Thyroid gland (tissue), 4 donors: ENCODE measurements around the gene ACAN. TPM values are rescaled to one million over a fixed set of nuclear protein-coding genes. Genes with fewer than 3 reads are reported as not detected.

ENCODE experiments used
- DNase-seq, 2 donors: peaks; one replicate each; pipeline ENCODE4 v3.0.0-alpha.2; 2019
- H3K27ac ChIP-seq, 3 donors: fragments of 200-600 bp; sonication (generic); 1 replicate in 2 of 3; 2 replicates in 1 of 3; pipeline ENCODE4 v1.5.1; 2016 to 2019; ENCODE audit warnings: mild to moderate bottlenecking in 1 of 3, moderate library complexity in 1 of 3
- H3K27me3 ChIP-seq: fragments of 200-600 bp; sonication (generic); one replicate; pipeline ENCODE4 v1.5.1; 2019
- H3K36me3 ChIP-seq, 2 donors: fragments of 200-600 bp; sonication (generic); one replicate each; pipeline ENCODE4 v1.5.1; 2016 to 2019
- H3K4me1 ChIP-seq, 2 donors: fragments of 200-600 bp; sonication (generic); one replicate each; pipeline ENCODE4 v1.5.1; 2017 to 2019
- H3K4me3 ChIP-seq, 3 donors: fragments of 200-600 bp; sonication (generic); replicated peaks in 1 of 3; 1 replicate in 2 of 3; 2 replicates in 1 of 3; pipeline ENCODE4 v1.5.1; 2016; ENCODE audit warnings: mild to moderate bottlenecking in 1 of 3
- H3K9me3 ChIP-seq: fragments of 200-600 bp; sonication (generic); one replicate; pipeline ENCODE4 v1.5.1; 2017
- CTCF ChIP-seq, 6 experiments: fragments of 200-600 bp in 3 of 6; fragments of 450-650 bp in 3 of 6; sonication (generic) in 3 of 6; IDR thresholded peaks; one replicate each; pipeline ENCODE4 v1.5.1; 2016 to 2019; ENCODE audit warnings: antibody characterized with exemption in 6 of 6, mild to moderate bottlenecking in 2 of 6, inconsistent platforms in 1 of 6, moderate library complexity in 1 of 6
- POLR2A ChIP-seq, 2 donors: fragments of 450-650 bp; IDR thresholded peaks; one replicate each; pipeline ENCODE4 v1.6.1; 2017; ENCODE audit warnings: antibody characterized with exemption in 2 of 2, mild to moderate bottlenecking in 2 of 2, moderate library complexity in 1 of 2
- WGBS, 2 donors: methylation state at CpG; one replicate each; pipeline ENCODE4 v1.1.5; 2017; 5-methylcytosine and 5-hydroxymethylcytosine counted together
- intact Hi-C: fragments of 100-400 bp; cut with DNase I; formaldehyde crosslinking; loops from one replicate; pipeline ENCODE4 v1.15.1; 2023
- total RNA-seq, 4 donors: library from RNA; depleted of rRNA; stranded (reverse); fragments of >200 nt; gene quantifications; one replicate each; pipeline ENCODE4 v1.2.3, GENCODE V29; 2016

Gene ACAN
- total RNA-seq, 4 donors from 2014 or later, result 0.13 to 0.73 (median 0.25) TPM; not detected in 1

GRCh38 chr15:88782465-88782864, 20.8 kb upstream of the ACAN start:
- DNase-seq, result no peak
- 69 to 80% methylated on average over 8 of the region's 8 CpGs for WGBS, 2 donors
- H3K4me1 ChIP-seq, result no peaks in the 10 kb centered on the region
- H3K27ac ChIP-seq, result no peak overlapping the region
- H3K9me3 ChIP-seq, result no peaks in the 10 kb centered on the region
- TF ChIP-seq POLR2A (IDR thresholded peaks at IDR 0.05) (no peak), CTCF (IDR thresholded peaks at IDR 0.05) (no peak)
- H3K4me3 ChIP-seq, result no peak overlapping the region
- H3K27me3 ChIP-seq, result no peaks in the 10 kb centered on the region
- intact Hi-C loops, result no loop called here
- no peaks in the 10 kb centered on the region for H3K36me3 ChIP-seq

DNA sequence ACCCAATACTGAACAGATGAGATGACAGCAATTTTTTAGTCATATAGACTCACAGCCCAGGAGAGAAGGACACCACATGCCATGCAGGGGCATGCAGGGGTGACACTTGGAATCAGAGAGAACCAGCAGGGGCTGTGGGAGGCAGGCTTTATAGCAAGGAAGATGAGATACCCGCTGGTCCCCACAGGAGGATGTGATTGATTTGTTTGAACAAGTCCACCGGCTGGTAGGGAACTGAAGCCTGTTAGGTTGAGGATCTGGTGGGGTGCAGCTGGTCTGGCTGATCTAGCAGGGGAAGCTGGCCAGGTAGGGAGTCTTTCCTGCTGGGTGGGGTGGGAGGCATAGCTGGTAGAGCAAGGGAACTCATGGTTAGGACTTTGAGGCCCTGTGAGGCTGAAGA, 18.0 kb upstream of the ACAN start:
- Histone ChIP-seq H3K36me3 (no peaks in the 10 kb centered on the region), H3K27me3 (no peaks in the 10 kb centered on the region), H3K4me3 (no peak overlapping the region), H3K4me1 (no peaks in the 10 kb centered on the region), H3K9me3 (no peaks in the 10 kb centered on the region), H3K27ac (no peak overlapping the region)
- intact Hi-C loops, result no loop called here
- TF ChIP-seq POLR2A (IDR thresholded peaks at IDR 0.05) (no peak), CTCF (IDR thresholded peaks at IDR 0.05) (no peak)
- 70 to 75% methylated on average over 2 of the region's 2 CpGs for WGBS, 2 donors
- no peak for DNase-seq

GRCh38 chr15:88788036-88788435, 15.2 kb upstream of the ACAN start:
- 80 to 82% methylated on average over 3 of the region's 3 CpGs for WGBS, 2 donors
- DNase-seq, result no peak

GRCh38 chr15:88788816-88789215, 14.4 kb upstream of the ACAN start:
- H3K36me3 ChIP-seq, result no peaks in the 10 kb centered on the region
- H3K27me3 ChIP-seq, result no peaks in the 10 kb centered on the region
- H3K4me3 ChIP-seq, result no peak overlapping the region
- TF ChIP-seq CTCF (IDR thresholded peaks at IDR 0.05), result no peak
- TF ChIP-seq POLR2A (IDR thresholded peaks at IDR 0.05), result no peak
- intact Hi-C loops, result no loop called here
- H3K9me3 ChIP-seq, result no peaks in the 10 kb centered on the region
- DNase-seq, result no peak
- no peak overlapping the region for H3K27ac ChIP-seq
- H3K4me1 ChIP-seq, result no peaks in the 10 kb centered on the region

More at GRCh38 chr15:88788036-88788435, 15.2 kb upstream of the ACAN start:
- no peaks in the 10 kb centered on the region for H3K4me1 ChIP-seq
- TF ChIP-seq CTCF (IDR thresholded peaks at IDR 0.05) (no peak), POLR2A (IDR thresholded peaks at IDR 0.05) (no peak)
- H3K36me3 ChIP-seq, result no peaks in the 10 kb centered on the region
- no peak overlapping the region for H3K4me3 ChIP-seq
- no peaks in the 10 kb centered on the region for H3K27me3 ChIP-seq
- intact Hi-C loops, result no loop called here
- H3K9me3 ChIP-seq, result no peaks in the 10 kb centered on the region
- H3K27ac ChIP-seq, result no peak overlapping the region

- Histone ChIP-seq H3K4me1 (no peaks in the 10 kb centered on the region), H3K4me3 (no peak overlapping the region), H3K36me3 (no peaks in the 10 kb centered on the region), H3K9me3 (no peaks in the 10 kb centered on the region), H3K27me3 (no peaks in the 10 kb centered on the region), H3K27ac (no peak overlapping the region)
- 89 to 92% methylated on average over 7 of the region's 7 CpGs for WGBS, 2 donors
- no peak for DNase-seq
- TF ChIP-seq POLR2A (IDR thresholded peaks at IDR 0.05) (no peak), CTCF (IDR thresholded peaks at IDR 0.05) (no peak)
- intact Hi-C loops, result no loop called here
Measured at GRCh38 chr15:88790486-88790885, 12.8 kb upstream of the ACAN start.
